Activated CD4-positive, CD25-positive, alpha-beta regulatory T cell treated with anti-CD3 and anti-CD28 coated beads, Interleukin-2, amount 50 U/mL, for 24 hours (primary cell): ENCODE results near the gene CDC14A.
A peak's percentile ranks its signal among the peaks of the same experiment; 100 is the strongest.
"Not testable (repeated sequence)": the region's sequence is repeated elsewhere in the genome, so short reads cannot be mapped to it uniquely, and the experiment has no call there.

ENCODE experiments used
- ATAC-seq, 2 donors: fragments of 150-1000 bp; cut with Tn5 transposase; one replicate each; pipeline ENCODE4 v1.10.0; 2021; ENCODE audit warnings: mild to moderate bottlenecking in 1 of 2, moderate library complexity in 1 of 2

Gene CDC14A

DNA sequence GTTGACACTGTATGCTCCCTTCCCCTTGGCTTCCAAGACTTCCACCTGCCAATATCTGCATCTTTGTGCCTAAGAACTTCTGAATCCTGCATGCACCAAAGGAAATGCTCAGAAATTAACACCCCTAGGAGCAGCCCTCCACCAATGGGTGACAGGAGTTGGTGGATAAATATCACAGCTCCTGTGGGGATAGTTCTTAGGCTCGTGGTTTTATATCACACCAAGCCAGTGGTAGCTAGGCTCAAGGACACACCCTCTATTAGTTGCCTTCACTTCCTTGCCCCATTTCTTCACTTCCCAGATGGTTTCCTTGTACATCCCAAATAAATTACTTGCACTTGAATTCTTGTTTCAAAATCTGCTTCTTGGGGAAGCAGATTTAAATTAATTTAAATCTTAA lies 16.9 kb upstream of the CDC14A start:
- ATAC-seq = no peak

DNA sequence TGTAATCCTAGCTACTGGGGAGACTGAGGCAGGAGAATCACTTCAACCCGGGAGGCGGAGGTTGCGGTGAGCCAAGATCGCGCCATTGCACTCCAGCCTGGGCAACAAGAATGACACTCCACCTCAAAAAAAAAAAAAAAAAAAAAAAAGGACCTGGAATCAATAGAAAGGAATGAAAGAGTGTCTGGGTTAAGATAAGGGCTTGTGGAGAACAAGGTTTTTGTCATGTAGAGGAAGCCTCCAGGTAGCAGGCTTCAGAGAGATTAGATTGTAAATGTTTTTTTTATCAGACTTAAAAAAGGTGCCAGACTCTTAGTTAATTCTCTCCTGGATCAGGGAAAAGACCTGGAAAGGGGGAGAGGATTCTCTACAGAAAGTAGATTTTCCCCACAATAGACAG lies 14.4 kb upstream of the CDC14A start:
- not testable (repeated sequence) for ATAC-seq

DNA sequence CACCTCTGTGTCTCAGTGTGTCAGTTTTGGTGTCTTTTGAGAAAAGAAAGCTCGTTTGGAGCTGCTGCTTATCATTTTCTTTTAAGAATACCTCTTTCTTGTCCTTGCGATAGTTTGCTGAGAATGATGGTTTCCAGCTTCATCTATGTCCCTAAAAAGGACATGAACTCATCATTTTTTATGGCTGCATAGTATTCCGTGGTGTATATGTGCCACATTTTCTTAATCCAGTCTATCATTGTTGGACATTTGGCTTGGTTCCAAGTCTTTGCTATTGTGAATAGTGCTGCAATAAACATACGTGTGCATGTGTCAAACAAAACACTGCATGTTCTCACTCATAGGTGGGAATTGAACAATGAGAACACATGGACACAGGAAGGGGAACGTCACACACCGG lies 12.6 kb upstream of the CDC14A start:
- ATAC-seq = not testable (repeated sequence)

DNA sequence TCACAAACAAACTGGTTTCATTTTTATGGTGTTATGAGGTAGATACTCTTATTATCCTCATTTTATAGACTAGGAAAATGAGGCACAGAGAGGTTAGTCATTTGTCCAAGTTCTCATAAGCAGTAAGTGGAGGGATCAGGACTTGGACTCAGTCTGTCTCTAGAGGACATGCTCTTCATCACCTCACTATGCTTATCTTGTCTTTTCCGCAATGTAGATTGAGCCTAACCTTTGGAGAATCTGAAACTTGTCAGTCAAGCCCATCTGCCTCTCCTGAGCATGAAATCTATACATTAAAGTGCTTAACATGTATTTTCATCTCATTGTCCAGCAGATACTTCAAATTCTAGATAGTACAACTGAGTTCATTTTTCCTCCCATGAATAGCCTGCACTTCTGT lies 11.8 kb upstream of the CDC14A start:
- no peak for ATAC-seq

DNA sequence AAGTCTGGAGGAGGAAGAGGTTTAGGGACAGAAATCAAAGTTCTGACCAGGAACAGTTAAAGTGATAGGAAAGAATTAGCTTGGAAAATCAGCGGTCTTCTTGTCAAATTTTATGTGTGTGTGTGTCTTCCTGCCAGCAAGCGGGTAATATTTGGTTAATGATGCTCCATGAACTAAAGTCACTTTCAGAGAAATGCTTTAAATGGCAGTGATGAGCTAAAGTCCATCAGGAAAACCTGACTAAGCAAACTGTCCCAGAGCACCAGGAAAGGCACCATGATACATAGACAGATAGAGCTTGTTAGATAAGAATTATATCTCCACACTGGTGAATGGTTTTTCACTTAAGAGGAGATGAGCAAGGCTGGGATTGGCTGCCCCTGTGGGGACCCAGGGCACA lies 10.0 kb upstream of the CDC14A start:
- no peak for ATAC-seq

DNA sequence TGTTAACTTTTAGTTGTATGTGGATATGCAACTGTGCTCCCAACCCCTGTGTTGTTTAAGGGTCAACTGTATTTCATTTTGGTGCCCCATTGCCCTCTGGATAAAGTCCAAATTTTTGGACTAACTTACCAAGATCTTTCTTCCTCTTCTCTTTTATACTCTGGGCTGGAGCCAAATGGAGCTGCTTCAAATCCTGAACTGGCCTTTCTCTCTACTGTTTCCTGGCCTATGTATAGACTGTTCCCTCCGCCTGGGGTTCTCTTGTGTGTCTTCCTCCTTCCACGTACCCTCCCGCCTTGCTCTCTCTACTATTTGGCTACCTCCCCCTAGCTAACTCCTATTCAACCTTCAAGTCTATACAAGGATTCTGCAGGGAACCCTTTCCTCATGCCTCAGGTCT lies 8.4 kb upstream of the CDC14A start:
- ATAC-seq = no peak

DNA sequence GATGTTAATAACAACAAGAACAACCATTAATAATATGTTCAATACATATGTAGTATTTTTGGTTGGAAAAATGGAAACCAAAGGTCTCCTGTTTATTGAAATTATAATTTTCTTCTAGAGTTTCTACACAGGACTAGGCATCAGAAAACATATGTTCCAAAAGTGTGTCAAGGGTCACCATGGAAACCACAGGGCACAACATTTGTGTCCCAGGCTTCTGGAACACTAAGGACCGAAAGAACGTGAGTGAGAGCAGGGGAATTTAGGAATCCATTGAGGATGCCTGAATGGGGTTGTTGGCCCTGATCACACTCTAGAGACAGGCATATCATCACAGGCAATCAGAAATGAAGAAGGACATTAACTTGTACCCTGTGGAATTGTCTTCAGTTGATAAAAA lies 7.5 kb upstream of the CDC14A start:
- no peak for ATAC-seq

DNA sequence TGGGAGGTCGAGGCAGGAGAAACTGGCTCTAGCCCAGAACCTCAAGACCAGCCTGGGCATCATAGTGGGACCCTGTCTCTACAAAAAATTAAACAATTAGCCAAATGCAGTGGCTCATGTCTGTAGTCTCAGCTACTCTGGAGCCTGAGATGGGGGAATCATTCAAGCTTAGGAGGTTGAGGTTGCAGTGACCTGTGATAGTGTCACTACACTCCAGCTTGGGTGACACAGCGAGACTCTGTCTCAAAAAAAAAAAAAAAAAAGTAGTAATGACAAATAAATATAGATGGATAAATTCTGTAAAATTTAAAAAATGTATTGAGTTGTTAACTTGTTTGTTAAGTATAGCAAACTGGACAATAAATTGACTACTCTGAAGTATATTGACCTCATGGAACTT lies 5.9 kb upstream of the CDC14A start:
- ATAC-seq = no peak

DNA sequence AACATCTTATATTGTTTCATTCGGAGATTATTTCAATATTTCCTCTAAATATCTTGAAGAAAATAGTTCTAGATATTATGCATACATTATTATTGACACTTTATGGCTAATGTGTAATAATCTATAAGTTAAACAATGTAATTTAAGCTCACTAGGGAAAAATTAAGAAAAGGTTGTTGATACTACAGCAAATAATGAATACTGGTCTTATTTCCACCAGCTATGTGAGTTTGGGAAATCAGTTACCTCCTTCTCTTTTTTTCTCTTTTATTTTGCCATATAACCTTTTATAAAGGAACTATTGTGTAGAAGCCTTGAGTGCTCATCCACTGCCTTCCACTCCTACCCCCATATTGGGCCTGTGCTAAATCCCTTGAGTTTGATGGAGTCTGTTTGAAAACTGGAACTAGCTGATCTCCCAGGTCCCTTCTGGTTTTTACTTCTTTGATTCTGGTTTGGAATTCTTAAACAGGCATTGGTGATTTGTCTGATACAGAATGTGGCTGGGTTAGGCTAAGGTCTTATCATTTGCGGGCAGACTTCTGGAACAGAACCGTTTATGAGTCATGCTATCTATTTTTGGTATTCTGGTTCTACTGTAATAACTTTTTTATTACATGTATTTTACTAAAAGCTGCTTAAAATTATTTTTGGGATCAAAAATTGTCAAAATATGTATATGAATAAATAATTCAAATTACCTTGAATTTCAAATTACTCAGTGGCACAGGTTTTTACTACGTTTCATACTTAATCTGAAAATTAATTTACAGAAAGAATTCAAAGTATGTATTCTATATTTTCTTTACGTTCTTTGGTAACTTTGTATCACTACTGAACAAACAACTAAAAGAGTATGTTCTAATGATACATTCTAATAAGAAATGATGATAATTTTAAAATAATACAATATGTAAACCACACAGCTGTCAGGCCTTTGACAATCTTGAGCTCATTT lies 5.0 kb upstream of the CDC14A start:
- no peak for ATAC-seq

DNA sequence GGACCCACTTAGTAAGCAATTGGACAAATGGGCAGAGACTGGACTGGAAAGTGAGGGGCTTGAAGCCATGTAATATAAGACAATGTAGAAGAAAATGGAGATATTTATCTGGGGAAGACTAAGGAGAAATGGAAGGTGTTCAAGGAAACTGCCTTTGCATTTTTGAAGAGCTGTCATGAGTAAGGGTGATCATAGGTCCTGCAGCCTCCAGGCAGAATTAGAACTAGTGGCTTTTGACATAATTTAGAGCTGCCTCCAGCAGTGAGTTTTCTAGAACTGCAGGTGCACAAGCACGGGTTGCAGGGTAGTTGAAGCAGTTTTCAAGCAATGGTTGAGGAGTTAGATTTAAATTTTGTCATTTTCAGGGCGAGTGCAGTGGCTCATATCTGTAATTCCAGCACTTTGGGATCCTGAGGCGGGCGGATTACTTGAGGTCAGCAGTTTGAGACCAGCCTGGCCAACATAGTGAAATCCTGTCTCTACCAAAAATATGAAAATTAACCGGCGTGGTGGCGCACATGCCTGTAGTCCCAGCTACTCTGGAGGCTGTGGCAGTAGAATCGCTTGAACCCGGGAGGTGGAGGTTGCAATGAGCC lies 3.7 kb upstream of the CDC14A start:
- ATAC-seq = no peak

DNA sequence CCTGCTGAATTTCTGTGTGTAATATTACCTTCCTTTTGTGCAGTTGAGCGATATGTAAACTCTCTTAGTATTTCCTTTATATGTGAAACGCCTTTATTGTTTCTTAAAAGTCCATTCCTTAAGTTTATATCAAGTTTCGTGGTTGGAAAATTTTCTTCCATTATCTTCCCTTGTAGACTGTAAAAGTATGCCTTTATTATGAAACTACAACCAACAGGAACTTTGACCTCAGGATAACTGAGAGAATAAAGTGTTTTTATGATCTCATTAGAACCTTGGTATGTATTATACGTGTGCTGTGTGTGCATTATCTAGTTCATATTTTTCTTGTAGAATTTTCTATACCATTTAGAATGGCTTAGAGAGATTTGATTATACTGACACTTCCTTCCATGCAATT lies 3.1 kb upstream of the CDC14A start:
- no peak for ATAC-seq

DNA sequence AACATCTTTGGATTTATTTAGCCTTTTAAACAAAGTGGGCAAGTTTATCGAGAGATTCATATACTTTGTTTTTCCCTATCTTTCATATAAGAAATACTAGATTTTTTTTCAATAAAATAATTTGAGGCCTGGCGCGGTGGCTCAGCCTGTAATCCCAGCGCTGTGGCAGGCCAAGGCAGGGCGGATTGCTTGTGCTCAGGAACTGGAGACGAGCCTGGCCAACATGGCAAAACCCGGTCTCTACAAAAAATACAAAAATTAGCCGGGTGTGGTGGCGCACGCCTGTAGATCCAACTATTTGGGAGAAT lies 1.6 kb upstream of the CDC14A start:
- ATAC-seq = no peak

DNA sequence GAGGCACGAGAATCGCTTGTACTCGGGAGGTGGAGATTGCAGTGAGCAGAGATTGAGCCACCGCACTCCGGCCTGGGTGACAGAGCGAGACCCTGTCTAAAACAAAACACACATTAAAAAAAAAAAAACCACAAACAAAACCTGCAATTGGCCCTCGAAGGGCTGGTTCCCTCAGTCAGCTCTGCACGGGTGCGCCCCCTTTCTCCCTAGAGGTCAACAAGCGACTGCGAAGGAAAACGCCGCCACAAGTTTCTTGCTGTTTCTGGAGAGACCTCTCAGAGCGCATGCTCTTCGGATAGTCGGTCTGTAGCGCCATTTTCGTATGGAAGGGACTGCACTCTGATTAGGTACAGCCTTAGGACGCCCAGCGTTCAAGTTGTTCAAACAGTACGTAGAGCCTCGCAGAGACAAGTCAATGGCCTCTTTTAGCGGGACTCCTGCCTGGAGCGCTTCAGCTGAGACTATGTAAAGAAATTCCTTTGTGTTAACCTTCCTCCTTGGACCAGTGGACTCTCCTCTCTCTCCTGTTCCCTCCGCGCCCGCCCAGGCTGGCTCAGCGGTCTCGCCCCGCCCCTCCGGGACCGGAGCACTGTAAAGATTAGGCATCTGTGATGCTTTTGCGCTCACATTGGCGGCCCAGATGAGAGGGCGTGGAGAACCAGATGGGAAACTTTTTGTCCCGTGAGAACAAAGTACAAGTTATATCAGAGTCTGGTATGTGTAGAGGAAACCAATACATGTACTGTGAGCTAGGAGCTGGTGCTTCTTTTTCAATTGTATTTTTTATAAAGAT lies 1.0 kb upstream of the CDC14A start:
- peak; percentile 76 to 77 for ATAC-seq

DNA sequence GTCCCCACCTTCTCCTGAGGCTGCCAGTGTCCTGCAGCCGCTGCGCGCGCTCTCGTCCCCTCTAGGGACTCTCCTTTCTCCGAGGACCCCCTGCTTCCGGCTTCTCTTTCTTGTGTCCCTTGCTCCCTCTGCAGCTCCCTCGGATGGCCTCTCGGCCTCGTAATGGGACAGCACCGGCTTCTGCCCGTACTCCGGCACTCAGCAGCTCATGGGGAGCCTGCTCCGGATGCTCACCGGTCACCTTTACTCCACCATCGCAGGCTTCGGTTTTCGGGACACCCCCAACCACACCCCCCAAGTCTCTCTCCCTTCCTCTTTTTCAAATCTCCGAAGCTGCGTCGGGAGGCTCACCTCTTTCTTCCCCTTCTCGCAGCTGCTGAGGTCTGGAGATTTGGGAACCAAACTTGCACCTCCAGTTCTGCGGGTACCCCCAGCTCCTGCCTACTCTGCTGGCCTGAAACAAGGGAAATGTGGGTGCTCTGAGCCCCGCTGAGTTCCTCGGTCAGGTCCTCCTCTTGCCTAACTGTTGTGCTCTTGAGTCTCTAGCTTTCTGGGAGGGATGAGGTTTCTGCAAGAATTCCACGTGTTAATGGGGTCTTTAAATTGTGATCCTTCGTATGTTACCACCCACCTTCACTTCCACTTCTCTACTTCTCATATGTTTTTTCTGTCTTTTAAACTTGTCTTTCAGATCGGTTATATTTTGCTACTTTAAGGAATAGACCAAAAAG lies 930 bp downstream of the CDC14A start:
- peak in 1 of 2 donors; percentile 3 for ATAC-seq

DNA sequence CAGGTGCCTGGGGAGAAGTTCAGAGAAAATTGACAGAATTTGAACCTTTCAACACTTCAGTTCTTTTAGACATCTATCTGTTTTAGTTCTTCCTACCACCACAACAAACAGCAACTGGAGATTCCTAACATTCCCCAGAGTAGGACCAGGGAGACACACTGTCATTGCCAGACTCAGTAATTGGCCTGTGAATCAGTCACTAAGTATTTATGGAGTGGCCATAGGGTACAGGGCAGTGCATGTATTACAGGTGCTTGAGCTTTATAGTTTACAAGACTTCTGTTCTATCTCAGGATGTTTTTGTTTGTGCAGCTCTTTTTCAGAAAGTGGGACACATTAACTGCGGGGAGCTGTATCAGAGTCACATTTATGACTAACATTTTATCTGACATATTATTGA lies 1.7 kb downstream of the CDC14A start:
- no peak for ATAC-seq

DNA sequence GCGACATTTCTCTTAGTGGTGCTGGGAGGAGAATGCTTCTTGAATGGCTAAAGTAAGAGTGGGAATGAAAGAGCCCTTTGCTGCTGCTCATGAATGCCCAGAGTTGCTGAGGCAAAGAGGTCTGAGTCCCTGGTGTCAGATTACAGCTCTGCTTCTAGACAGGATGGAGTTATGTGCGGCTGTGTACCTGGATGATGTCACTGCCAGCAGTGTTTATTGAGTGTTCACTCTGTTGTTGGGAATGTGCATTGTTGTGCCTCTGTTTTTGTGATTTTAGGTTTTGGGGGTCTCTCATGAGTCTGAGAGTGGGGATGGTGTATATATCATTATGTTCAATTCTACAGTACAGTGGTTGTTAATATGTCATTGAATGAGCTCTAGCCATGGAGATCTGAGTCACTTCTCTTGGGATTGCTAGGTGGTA lies 2.7 kb downstream of the CDC14A start:
- no peak for ATAC-seq

DNA sequence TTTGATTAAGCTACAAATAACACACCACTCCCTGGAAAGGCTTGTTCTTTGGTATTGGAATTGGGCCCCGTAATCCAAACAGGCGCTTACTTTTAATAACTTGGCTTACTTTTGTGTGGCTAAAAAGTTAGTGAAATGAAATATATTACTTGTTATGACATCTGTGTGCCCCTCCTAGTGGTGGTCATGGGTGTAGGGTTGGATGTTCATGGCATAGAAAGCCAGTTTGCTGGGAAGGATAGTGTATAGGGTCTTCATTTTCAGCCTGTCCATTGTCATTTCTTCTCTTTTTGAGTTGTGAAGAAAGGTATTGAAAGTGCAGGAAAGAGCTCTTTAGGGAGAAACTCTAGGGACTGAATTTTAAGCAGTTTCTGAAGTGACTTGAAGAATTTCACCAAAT lies 5.9 kb downstream of the CDC14A start:
- ATAC-seq = no peak

DNA sequence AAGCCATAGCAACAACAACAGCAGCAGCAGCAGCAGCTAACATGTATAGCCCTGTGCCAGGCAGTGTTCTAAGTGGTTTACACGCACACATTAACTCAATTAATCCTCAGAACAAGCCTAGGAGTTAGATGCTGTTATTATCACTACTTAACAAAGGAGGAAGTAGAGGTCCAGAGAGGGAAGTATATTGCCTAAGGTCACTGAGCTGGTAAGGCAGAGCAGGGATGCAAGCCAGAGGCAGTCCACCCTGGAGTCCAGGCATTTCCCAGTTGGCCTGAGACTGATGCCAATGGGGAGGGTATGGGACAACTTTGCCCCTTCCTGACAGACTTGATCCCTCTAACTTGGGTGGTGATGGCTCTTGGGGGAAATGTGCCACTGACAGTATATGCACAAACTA lies 6.8 kb downstream of the CDC14A start:
- no peak for ATAC-seq

DNA sequence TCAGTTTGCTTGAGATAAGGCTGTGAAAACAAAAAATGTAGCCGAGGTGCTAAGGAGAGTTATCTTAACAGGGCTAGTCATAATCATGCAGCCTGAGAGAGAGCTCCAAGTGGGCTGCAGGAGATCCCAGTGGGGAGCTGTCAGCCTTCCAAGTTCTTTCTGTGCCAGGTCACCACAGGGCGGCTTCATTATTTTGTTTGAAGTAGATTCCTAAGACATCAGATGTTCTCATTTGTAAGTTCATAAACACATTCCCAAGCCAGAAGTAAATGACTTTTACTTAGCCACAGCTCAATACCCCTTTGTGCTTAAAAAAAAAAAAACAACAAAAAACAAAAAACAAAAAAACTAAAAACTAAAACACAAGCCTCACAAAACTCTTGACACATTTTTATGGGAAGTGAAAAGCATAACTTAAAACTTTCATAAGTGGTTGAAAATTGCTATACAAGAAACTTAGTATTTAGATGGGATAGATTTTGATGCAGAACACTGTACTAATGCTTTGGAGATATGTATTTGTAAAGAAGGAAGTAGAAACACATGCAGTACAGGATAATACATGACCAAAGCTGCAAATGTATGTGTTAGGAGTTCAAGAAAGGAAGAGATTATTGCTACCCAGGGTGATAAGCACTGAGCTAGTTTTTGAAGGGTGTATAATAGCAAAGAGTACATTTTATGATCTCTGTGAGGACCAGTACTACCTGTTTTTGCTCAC lies 8.6 kb downstream of the CDC14A start:
- no peak for ATAC-seq

DNA sequence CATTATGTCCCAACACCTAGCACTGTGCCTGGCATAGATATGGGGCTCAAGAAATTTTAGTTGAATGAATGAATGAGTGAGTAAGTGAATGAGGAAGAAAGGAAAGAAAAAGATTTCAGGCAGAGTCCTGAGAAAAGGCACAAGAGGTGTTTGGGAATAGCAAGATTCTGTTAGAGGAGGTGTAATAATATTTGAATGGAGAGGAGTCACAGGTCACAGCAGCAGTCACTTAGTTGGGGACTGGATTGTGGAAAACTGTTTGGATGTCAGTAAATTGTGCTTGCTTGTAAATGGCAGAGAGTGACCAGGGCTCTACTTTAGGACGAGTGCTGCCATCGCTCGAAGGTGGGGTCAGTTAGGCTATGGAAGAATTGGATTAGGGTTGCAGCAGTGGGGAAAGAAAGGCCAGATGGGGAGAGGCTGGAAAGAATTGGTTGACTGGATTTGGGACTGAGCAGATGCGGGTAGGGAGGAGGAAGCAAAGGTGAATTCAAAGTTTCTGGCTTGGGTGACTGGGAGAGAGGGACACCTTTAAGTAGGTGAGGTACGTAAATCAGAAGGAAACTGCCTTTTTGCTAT lies 9.3 kb downstream of the CDC14A start:
- ATAC-seq = no peak

DNA sequence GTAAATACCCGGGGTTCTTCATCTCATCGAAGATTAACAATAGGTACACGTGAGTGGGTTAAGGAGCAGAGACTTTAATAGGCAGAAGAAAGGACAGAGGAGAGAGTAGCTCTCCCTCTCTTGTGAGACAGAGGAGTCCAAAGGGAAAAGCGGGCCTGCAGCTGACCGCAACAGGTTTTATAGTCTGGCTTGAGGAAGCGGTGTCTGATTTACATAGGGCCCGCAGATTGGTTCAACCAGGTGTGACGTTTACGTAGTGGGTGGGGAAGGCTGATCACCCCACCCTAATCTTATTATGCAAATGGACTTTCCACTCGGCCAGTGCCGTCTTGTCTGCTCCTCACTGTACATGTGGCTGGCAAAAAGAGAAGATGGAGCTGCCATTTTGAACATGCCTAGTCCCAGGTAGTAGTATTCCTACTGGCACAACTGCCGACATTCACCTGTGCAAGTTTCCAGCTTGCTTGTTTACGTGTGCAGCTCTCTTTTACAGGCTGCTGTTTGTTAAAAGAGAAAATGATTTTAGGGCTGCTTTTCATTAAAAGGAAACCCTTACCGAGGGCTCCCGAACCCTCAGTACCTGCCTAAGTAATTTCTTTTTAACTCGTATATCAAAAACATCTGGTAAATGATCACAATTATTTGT lies 10.6 kb downstream of the CDC14A start:
- ATAC-seq = no peak
